ENCODE measurements around the gene ECHDC3.

GRCh38 chr10:11712744-11713143 lies 29.4 kb upstream of the ECHDC3 start:
- no peak for TF ChIP-seq POLR2AphosphoS5 (IDR thresholded peaks at IDR 0.05; ENCODE audit: borderline replicate concordance, low read depth, low read length)
- TF ChIP-seq EZH2 (IDR thresholded peaks at IDR 0.05), result no peak
